ENCODE results near the gene ANO2.

Gene ANO2

GRCh38 chr12:5776091-5776490 lies 169.0 kb downstream of the ANO2 start:
- Histone ChIP-seq H3K4me3 (ENCODE audit: low read depth, low read length) (no peak overlapping the region), H3K27ac (ENCODE audit: low read depth, low read length) (no peak overlapping the region), H3K79me2 (ENCODE audit: control insufficient read depth, insufficient read depth, low read length, unreplicated experiment) (no peaks in the 10 kb centered on the region), H3K4me1 (ENCODE audit: control insufficient read depth, insufficient read depth, low read length, unreplicated experiment) (no peaks in the 10 kb centered on the region), H3K36me3 (ENCODE audit: insufficient read depth, low read length) (no peaks in the 10 kb centered on the region), H2AFZ (ENCODE audit: low read length, unreplicated experiment) (no peak overlapping the region), H3K27me3 (ENCODE audit: insufficient read depth, low read length) (no peaks in the 10 kb centered on the region)

- H2AFZ ChIP-seq (ENCODE audit: low read length, unreplicated experiment), result no peak overlapping the region
- H3K79me2 ChIP-seq (ENCODE audit: control insufficient read depth, insufficient read depth, low read length, unreplicated experiment), result no peaks in the 10 kb centered on the region
- no peak overlapping the region for H3K4me3 ChIP-seq (ENCODE audit: low read depth, low read length)
- no peak overlapping the region for H3K27ac ChIP-seq (ENCODE audit: low read depth, low read length)
- no peaks in the 10 kb centered on the region for H3K27me3 ChIP-seq (ENCODE audit: insufficient read depth, low read length)
- no peaks in the 10 kb centered on the region for H3K36me3 ChIP-seq (ENCODE audit: insufficient read depth, low read length)
- no peaks in the 10 kb centered on the region for H3K4me1 ChIP-seq (ENCODE audit: control insufficient read depth, insufficient read depth, low read length, unreplicated experiment)
These were observed 171.5 kb downstream of the ANO2 start for GRCh38 chr12:5773550-5773949.

GRCh38 chr12:5771756-5772155 lies 173.3 kb downstream of the ANO2 start:
- no peak overlapping the region for H3K27ac ChIP-seq (ENCODE audit: low read depth, low read length)
- no peaks in the 10 kb centered on the region for H3K4me1 ChIP-seq (ENCODE audit: control insufficient read depth, insufficient read depth, low read length, unreplicated experiment)
- H3K4me3 ChIP-seq (ENCODE audit: low read depth, low read length), result no peak overlapping the region
- H3K79me2 ChIP-seq (ENCODE audit: control insufficient read depth, insufficient read depth, low read length, unreplicated experiment), result no peaks in the 10 kb centered on the region
- no peak overlapping the region for H2AFZ ChIP-seq (ENCODE audit: low read length, unreplicated experiment)
- no peaks in the 10 kb centered on the region for H3K27me3 ChIP-seq (ENCODE audit: insufficient read depth, low read length)
- H3K36me3 ChIP-seq (ENCODE audit: insufficient read depth, low read length), result no peaks in the 10 kb centered on the region

- no peak overlapping the region for H2AFZ ChIP-seq (ENCODE audit: low read length, unreplicated experiment)
- H3K36me3 ChIP-seq (ENCODE audit: insufficient read depth, low read length), result no peaks in the 10 kb centered on the region
- no peak overlapping the region for H3K4me3 ChIP-seq (ENCODE audit: low read depth, low read length)
These were observed 174.3 kb downstream of the ANO2 start for GRCh38 chr12:5770727-5771126.

GRCh38 chr12:5768581-5769196 lies 176.4 kb downstream of the ANO2 start:
- H3K4me3 ChIP-seq (ENCODE audit: low read depth, low read length), result no peak overlapping the region
- H2AFZ ChIP-seq (ENCODE audit: low read length, unreplicated experiment), result no peak overlapping the region
- no peak overlapping the region for H3K27ac ChIP-seq (ENCODE audit: low read depth, low read length)
- H3K27me3 ChIP-seq (ENCODE audit: insufficient read depth, low read length), result no peaks in the 10 kb centered on the region
- H3K4me1 ChIP-seq (ENCODE audit: control insufficient read depth, insufficient read depth, low read length, unreplicated experiment), result no peaks in the 10 kb centered on the region
- H3K36me3 ChIP-seq (ENCODE audit: insufficient read depth, low read length), result no peaks in the 10 kb centered on the region
- H3K79me2 ChIP-seq (ENCODE audit: control insufficient read depth, insufficient read depth, low read length, unreplicated experiment), result no peaks in the 10 kb centered on the region

More at GRCh38 chr12:5770727-5771126, 174.3 kb downstream of the ANO2 start:
- Histone ChIP-seq H3K27me3 (ENCODE audit: insufficient read depth, low read length) (no peaks in the 10 kb centered on the region), H3K79me2 (ENCODE audit: control insufficient read depth, insufficient read depth, low read length, unreplicated experiment) (no peaks in the 10 kb centered on the region), H3K27ac (ENCODE audit: low read depth, low read length) (no peak overlapping the region), H3K4me1 (ENCODE audit: control insufficient read depth, insufficient read depth, low read length, unreplicated experiment) (no peaks in the 10 kb centered on the region)

GRCh38 chr12:5768171-5768570 lies 176.9 kb downstream of the ANO2 start:
- H3K27ac ChIP-seq (ENCODE audit: low read depth, low read length), result no peak overlapping the region
- no peak overlapping the region for H3K4me3 ChIP-seq (ENCODE audit: low read depth, low read length)
- no peaks in the 10 kb centered on the region for H3K79me2 ChIP-seq (ENCODE audit: control insufficient read depth, insufficient read depth, low read length, unreplicated experiment)
- H3K36me3 ChIP-seq (ENCODE audit: insufficient read depth, low read length), result no peaks in the 10 kb centered on the region
- H3K4me1 ChIP-seq (ENCODE audit: control insufficient read depth, insufficient read depth, low read length, unreplicated experiment), result no peaks in the 10 kb centered on the region
- no peak overlapping the region for H2AFZ ChIP-seq (ENCODE audit: low read length, unreplicated experiment)
- H3K27me3 ChIP-seq (ENCODE audit: insufficient read depth, low read length), result no peaks in the 10 kb centered on the region

GRCh38 chr12:5758347-5758746 lies 186.7 kb downstream of the ANO2 start:
- Histone ChIP-seq H3K4me1 (ENCODE audit: control insufficient read depth, insufficient read depth, low read length, unreplicated experiment) (no peaks in the 10 kb centered on the region), H3K4me3 (ENCODE audit: low read depth, low read length) (no peak overlapping the region), H3K36me3 (ENCODE audit: insufficient read depth, low read length) (no peaks in the 10 kb centered on the region), H3K27me3 (ENCODE audit: insufficient read depth, low read length) (no peaks in the 10 kb centered on the region), H3K79me2 (ENCODE audit: control insufficient read depth, insufficient read depth, low read length, unreplicated experiment) (no peaks in the 10 kb centered on the region), H2AFZ (ENCODE audit: low read length, unreplicated experiment) (no peak overlapping the region), H3K27ac (ENCODE audit: low read depth, low read length) (no peak overlapping the region)

GRCh38 chr12:5756338-5756842 lies 188.7 kb downstream of the ANO2 start:
- no peak overlapping the region for H3K4me3 ChIP-seq (ENCODE audit: low read depth, low read length)
- no peaks in the 10 kb centered on the region for H3K27me3 ChIP-seq (ENCODE audit: insufficient read depth, low read length)
- no peak overlapping the region for H2AFZ ChIP-seq (ENCODE audit: low read length, unreplicated experiment)
- H3K79me2 ChIP-seq (ENCODE audit: control insufficient read depth, insufficient read depth, low read length, unreplicated experiment), result no peaks in the 10 kb centered on the region
- H3K36me3 ChIP-seq (ENCODE audit: insufficient read depth, low read length), result no peaks in the 10 kb centered on the region
- no peak overlapping the region for H3K27ac ChIP-seq (ENCODE audit: low read depth, low read length)
- H3K4me1 ChIP-seq (ENCODE audit: control insufficient read depth, insufficient read depth, low read length, unreplicated experiment), result no peaks in the 10 kb centered on the region

- Histone ChIP-seq H2AFZ (ENCODE audit: low read length, unreplicated experiment) (no peak overlapping the region), H3K79me2 (ENCODE audit: control insufficient read depth, insufficient read depth, low read length, unreplicated experiment) (no peaks in the 10 kb centered on the region), H3K36me3 (ENCODE audit: insufficient read depth, low read length) (no peaks in the 10 kb centered on the region), H3K4me3 (ENCODE audit: low read depth, low read length) (no peak overlapping the region), H3K4me1 (ENCODE audit: control insufficient read depth, insufficient read depth, low read length, unreplicated experiment) (no peaks in the 10 kb centered on the region), H3K27me3 (ENCODE audit: insufficient read depth, low read length) (no peaks in the 10 kb centered on the region), H3K27ac (ENCODE audit: low read depth, low read length) (no peak overlapping the region)
These were observed 197.0 kb downstream of the ANO2 start for GRCh38 chr12:5748027-5748426.

- H3K4me3 ChIP-seq (ENCODE audit: low read depth, low read length), result no peak overlapping the region
- no peak overlapping the region for H2AFZ ChIP-seq (ENCODE audit: low read length, unreplicated experiment)
- H3K36me3 ChIP-seq (ENCODE audit: insufficient read depth, low read length), result no peaks in the 10 kb centered on the region
- no peaks in the 10 kb centered on the region for H3K79me2 ChIP-seq (ENCODE audit: control insufficient read depth, insufficient read depth, low read length, unreplicated experiment)
- H3K4me1 ChIP-seq (ENCODE audit: control insufficient read depth, insufficient read depth, low read length, unreplicated experiment), result no peaks in the 10 kb centered on the region
- no peak overlapping the region for H3K27ac ChIP-seq (ENCODE audit: low read depth, low read length)
- H3K27me3 ChIP-seq (ENCODE audit: insufficient read depth, low read length), result no peaks in the 10 kb centered on the region
These were observed 198.1 kb downstream of the ANO2 start for GRCh38 chr12:5746917-5747316.

- Histone ChIP-seq H2AFZ (ENCODE audit: low read length, unreplicated experiment) (no peak overlapping the region), H3K36me3 (ENCODE audit: insufficient read depth, low read length) (no peaks in the 10 kb centered on the region), H3K4me3 (ENCODE audit: low read depth, low read length) (no peak overlapping the region)
These were observed 198.8 kb downstream of the ANO2 start for GRCh38 chr12:5746036-5746908.

More at GRCh38 chr12:5746036-5746908, 198.8 kb downstream of the ANO2 start:
- no peak overlapping the region for H3K27ac ChIP-seq (ENCODE audit: low read depth, low read length)
- no peaks in the 10 kb centered on the region for H3K79me2 ChIP-seq (ENCODE audit: control insufficient read depth, insufficient read depth, low read length, unreplicated experiment)
- H3K4me1 ChIP-seq (ENCODE audit: control insufficient read depth, insufficient read depth, low read length, unreplicated experiment), result no peaks in the 10 kb centered on the region
- no peaks in the 10 kb centered on the region for H3K27me3 ChIP-seq (ENCODE audit: insufficient read depth, low read length)
